Liver (tissue), 9 donors: Measurements from ENCODE around the gene LIMCH1. TPM values are rescaled to one million over a fixed set of nuclear protein-coding genes. Genes with fewer than 3 reads are reported as not detected.

Source experiments
- DNase-seq: peaks from one replicate; pipeline ENCODE4 v3.0.0-alpha.2; 2017; ENCODE audit warnings: low spot score
- H3K27ac ChIP-seq, 2 donors: one replicate each; pipeline ENCODE4 v1.7.0; 2013; ENCODE audit warnings: inconsistent platforms in 2 of 2, low read length in 2 of 2, control low read depth in 1 of 2, low read depth in 1 of 2, mild to moderate bottlenecking in 1 of 2
- H3K27me3 ChIP-seq, 4 donors: one replicate each; pipeline versions ENCODE4 v1.6.1 to v1.7.0; 2013; ENCODE audit warnings: low read length in 3 of 4, inconsistent platforms in 1 of 4, mild to moderate bottlenecking in 1 of 4, moderate library complexity in 1 of 4; ENCODE audit not compliant: control insufficient read depth in 4 of 4, insufficient read depth in 4 of 4
- H3K36me3 ChIP-seq, 4 donors: one replicate each; pipeline versions ENCODE4 v1.6.1 to v1.7.0; 2013; ENCODE audit warnings: low read length in 3 of 4, mild to moderate bottlenecking in 3 of 4, low read depth in 1 of 4, moderate library complexity in 1 of 4; ENCODE audit not compliant: control insufficient read depth in 4 of 4, insufficient read depth in 3 of 4
- H3K4me1 ChIP-seq, 4 donors: one replicate each; pipeline versions ENCODE4 v1.6.1 to v1.7.0; 2013; ENCODE audit warnings: low read length in 3 of 4, mild to moderate bottlenecking in 3 of 4, moderate library complexity in 1 of 4; ENCODE audit not compliant: control insufficient read depth in 4 of 4, insufficient read depth in 4 of 4
- H3K4me3 ChIP-seq, 3 donors: one replicate each; pipeline versions ENCODE4 v1.6.1 to v1.7.0; 2013; ENCODE audit warnings: low read length in 3 of 3, control low read depth in 1 of 3, low read depth in 1 of 3, mild to moderate bottlenecking in 1 of 3
- H3K9ac ChIP-seq, 2 donors: one replicate each; pipeline ENCODE4 v1.7.0; 2013; ENCODE audit warnings: low read length in 2 of 2, mild to moderate bottlenecking in 2 of 2, moderate library complexity in 2 of 2, control low read depth in 1 of 2, low read depth in 1 of 2
- H3K9me3 ChIP-seq, 4 donors: one replicate each; pipeline versions ENCODE4 v1.6.1 to v1.7.0; 2013; ENCODE audit warnings: low read length in 3 of 4; ENCODE audit not compliant: control insufficient read depth in 4 of 4
- ATF3 ChIP-seq: IDR thresholded peaks from 2 replicates; pipeline ENCODE4 v1.6.1; 2016; ENCODE audit warnings: antibody characterized with exemption
- CTCF ChIP-seq: fragments of 150-350 bp; IDR thresholded peaks from 2 replicates; pipeline ENCODE4 v1.5.1; 2017; ENCODE audit warnings: improper control_type of control experiment, low read depth, low read length; ENCODE audit not compliant: missing input control
- EGR1 ChIP-seq, 2 donors: IDR thresholded peaks; 2 replicates each; pipeline ENCODE4 v1.6.1; 2016 to 2018; ENCODE audit warnings: antibody characterized with exemption in 2 of 2, low read depth in 2 of 2
- FOXA1 ChIP-seq: IDR thresholded peaks from 2 replicates; pipeline ENCODE4 v1.6.1; 2016; ENCODE audit warnings: antibody characterized with exemption
- FOXA2 ChIP-seq: IDR thresholded peaks from 2 replicates; pipeline ENCODE4 v1.6.1; 2016; ENCODE audit warnings: antibody characterized with exemption
- GABPA ChIP-seq, 2 donors: IDR thresholded peaks in 1 of 2; conservative IDR thresholded peaks in 1 of 2; 2 replicates each; pipeline ENCODE4 v1.6.1; 2016; ENCODE audit warnings: antibody characterized with exemption in 2 of 2, mild to moderate bottlenecking in 1 of 2, moderate library complexity in 1 of 2
- HNF4A ChIP-seq, 2 donors: conservative IDR thresholded peaks; 2 replicates each; pipeline ENCODE4 v1.6.1; 2016; ENCODE audit warnings: antibody characterized with exemption in 2 of 2, mild to moderate bottlenecking in 2 of 2
- HNF4G ChIP-seq: IDR thresholded peaks from 2 replicates; pipeline ENCODE4 v1.6.1; 2016; ENCODE audit warnings: antibody characterized with exemption
- JUND ChIP-seq, 2 donors: IDR thresholded peaks; 2 replicates each; pipeline ENCODE4 v1.6.1; 2016; ENCODE audit warnings: antibody characterized with exemption in 2 of 2
- MAX ChIP-seq: IDR thresholded peaks from 2 replicates; pipeline ENCODE4 v1.6.1; 2016; ENCODE audit warnings: antibody characterized with exemption
- NR2F2 ChIP-seq: IDR thresholded peaks from 2 replicates; pipeline ENCODE4 v1.6.1; 2016; ENCODE audit warnings: antibody characterized with exemption
- RAD21 ChIP-seq, 2 donors: IDR thresholded peaks; 2 replicates each; pipeline ENCODE4 v1.6.1; 2016; ENCODE audit warnings: antibody characterized with exemption in 2 of 2, mild to moderate bottlenecking in 2 of 2
- REST ChIP-seq: IDR thresholded peaks from 2 replicates; pipeline ENCODE4 v1.6.1; 2016; ENCODE audit warnings: antibody characterized with exemption, mild to moderate bottlenecking
- RXRA ChIP-seq, 2 donors: IDR thresholded peaks; 2 replicates each; pipeline ENCODE4 v1.6.1; 2017 to 2018; ENCODE audit warnings: antibody characterized with exemption in 2 of 2, mild to moderate bottlenecking in 1 of 2
- SP1 ChIP-seq: IDR thresholded peaks from 2 replicates; pipeline ENCODE4 v1.6.1; 2018; ENCODE audit warnings: antibody characterized with exemption, mild to moderate bottlenecking
- TAF1 ChIP-seq: conservative IDR thresholded peaks from 2 replicates; pipeline ENCODE4 v1.6.1; 2016; ENCODE audit warnings: antibody characterized with exemption, mild to moderate bottlenecking
- YY1 ChIP-seq: IDR thresholded peaks from 2 replicates; pipeline ENCODE4 v1.6.1; 2016; ENCODE audit warnings: antibody characterized with exemption, mild to moderate bottlenecking
- ZBTB33 ChIP-seq: IDR thresholded peaks from 2 replicates; pipeline ENCODE4 v1.6.1; 2016; ENCODE audit warnings: antibody characterized with exemption
- WGBS: extraction: QIAGEN DNeasy Blood & Tissue Kit; methylation state at CpG from one replicate; pipeline ENCODE4 v1.1.7; 2013; 5-methylcytosine and 5-hydroxymethylcytosine counted together
- polyA plus RNA-seq, 2 donors: library from polyadenylated mRNA; stranded (reverse) in 1 of 2; unstranded in 1 of 2; fragments of 200-250 nt in 1 of 2; fragments of >200 nt in 1 of 2; fragmentation: Nextera tagmentation in 1 of 2; extraction: Ambion mirVana in 1 of 2; gene quantifications; one replicate each; pipeline versions ENCODE4 v1.2.1 to v1.2.3, GENCODE V29; 2013 to 2015
- total RNA-seq, 2 donors: library from RNA; depleted of rRNA; stranded (reverse); fragments of >200 nt; gene quantifications; one replicate each; pipeline ENCODE4 v1.2.3, GENCODE V29; 2014
- donor health status: healthy.
- donor health status: healthy.
- donor health status: healthy.
- donor health status: healthy.
- donor health status: healthy.

The LIMCH1 gene
- total and polyA plus RNA-seq, 4 donors = 2.0 to 30.6 (median 8.1) TPM

- no peak for DNase-seq
- H3K27ac ChIP-seq = no peak overlapping the region
- no peaks in the 10 kb centered on the region for H3K27me3 ChIP-seq
- H3K36me3 ChIP-seq = no peaks in the 10 kb centered on the region
- no peaks in the 10 kb centered on the region for H3K4me1 ChIP-seq
- H3K9me3 ChIP-seq = no peaks in the 10 kb centered on the region
- 90% methylated on average over 5 of the region's 5 CpGs for WGBS
- no peak overlapping the region for H3K4me3 ChIP-seq
- H3K9ac ChIP-seq = no peak overlapping the region
- TF ChIP-seq SP1 (no peak), EGR1 (IDR thresholded peaks at IDR 0.05; ENCODE audit: low read depth in 2 of 2) (no peak), JUND (IDR thresholded peaks at IDR 0.05) (no peak), ATF3 (no peak), MAX (no peak), CTCF (no peak), REST (no peak), RAD21 (IDR thresholded peaks at IDR 0.05) (no peak), HNF4G (no peak), FOXA1 (no peak), HNF4A (conservative IDR thresholded peaks at IDR 0.05) (no peak), YY1 (no peak), RXRA (IDR thresholded peaks at IDR 0.05) (no peak), ZBTB33 (no peak), TAF1 (no peak), NR2F2 (no peak), GABPA (IDR thresholded peaks at IDR 0.05 in 1 of 2, conservative IDR thresholded peaks at IDR 0.05 in 1 of 2) (no peak), FOXA2 (no peak)
Measured at GRCh38 chr4:41568363-41568762, 30.4 kb downstream of the LIMCH1 start.
